Uterus (tissue), 4 donors: ENCODE results near the gene ASTN2. TPM values are rescaled to one million over a fixed set of nuclear protein-coding genes. Genes with fewer than 3 reads are reported as not detected.

ENCODE experiments used
- DNase-seq, 2 donors: peaks; one replicate each; pipeline ENCODE4 v3.0.0-alpha.2; 2019 to 2020
- H3K27ac ChIP-seq, 2 donors: fragments of 200-600 bp; sonication (generic); 1 replicate in 1 of 2; 2 replicates in 1 of 2; pipeline ENCODE4 v1.5.1; 2016 to 2018
- H3K27me3 ChIP-seq, 2 donors: fragments of 200-600 bp; sonication (generic); one replicate each; pipeline ENCODE4 v1.5.1; 2018 to 2019; ENCODE audit warnings: control low read depth in 1 of 2
- H3K36me3 ChIP-seq, 2 donors: fragments of 200-600 bp; sonication (generic); one replicate each; pipeline ENCODE4 v1.5.1; 2019; ENCODE audit warnings: control low read depth in 1 of 2
- H3K4me1 ChIP-seq, 2 donors: fragments of 200-600 bp; sonication (generic); one replicate each; pipeline ENCODE4 v1.5.1; 2018 to 2019; ENCODE audit warnings: control low read depth in 1 of 2
- H3K4me3 ChIP-seq, 2 donors: fragments of 200-600 bp; sonication (generic); 1 replicate in 1 of 2; 2 replicates in 1 of 2; pipeline ENCODE4 v1.5.1; 2018 to 2019; ENCODE audit warnings: mild to moderate bottlenecking in 1 of 2
- H3K9me3 ChIP-seq, 2 donors: fragments of 200-600 bp; sonication (generic); one replicate each; pipeline ENCODE4 v1.5.1; 2019; ENCODE audit warnings: control low read depth in 1 of 2
- POLR2A ChIP-seq, 2 donors: fragments of 450-650 bp; IDR thresholded peaks; one replicate each; pipeline ENCODE4 v1.6.1; 2016; ENCODE audit warnings: antibody characterized with exemption in 2 of 2, mild to moderate bottlenecking in 1 of 2, moderate library complexity in 1 of 2
- intact Hi-C: fragments of 100-400 bp; cut with DNase I; formaldehyde crosslinking; loops from one replicate; pipeline ENCODE4 v1.15.1; 2023; ENCODE audit warnings: low total_unique reads
- total RNA-seq, 4 donors: library from RNA; depleted of rRNA in 3 of 4; stranded (reverse); fragments of >200 nt in 3 of 4; gene quantifications; one replicate each; pipeline versions ENCODE4 v1.1.0 to v1.2.4, GENCODE V29; 2014 to 2023
- TF ChIP-seq, protein P1 (sequence below), 4 experiments: fragments of 200-600 bp in 2 of 4; fragments of 450-650 bp in 2 of 4; sonication (generic) in 2 of 4; IDR thresholded peaks; one replicate each; pipeline ENCODE4 v1.5.1; 2016 to 2019; ENCODE audit warnings: antibody characterized with exemption in 4 of 4, mild to moderate bottlenecking in 2 of 4, moderate library complexity in 1 of 4
- donor health status: DM: yes; HTN: yes; CAD: no.

Gene ASTN2
- total RNA-seq, 4 donors from 2014 or later = 1.8 to 8.6 (median 6.7) TPM

- intact Hi-C loops = no loop called here
- Histone ChIP-seq H3K4me3 (no peak overlapping the region), H3K4me1 (peaks cover 13% of the 10 kb centered on the region in 2 donors), H3K27ac (no peak overlapping the region), H3K36me3 (no peaks in the 10 kb centered on the region), H3K27me3 (no peaks in the 10 kb centered on the region), H3K9me3 (no peaks in the 10 kb centered on the region)
- no peak for DNase-seq
- no peak for TF ChIP-seq POLR2A (IDR thresholded peaks at IDR 0.05)
- TF ChIP-seq, protein P1, sequence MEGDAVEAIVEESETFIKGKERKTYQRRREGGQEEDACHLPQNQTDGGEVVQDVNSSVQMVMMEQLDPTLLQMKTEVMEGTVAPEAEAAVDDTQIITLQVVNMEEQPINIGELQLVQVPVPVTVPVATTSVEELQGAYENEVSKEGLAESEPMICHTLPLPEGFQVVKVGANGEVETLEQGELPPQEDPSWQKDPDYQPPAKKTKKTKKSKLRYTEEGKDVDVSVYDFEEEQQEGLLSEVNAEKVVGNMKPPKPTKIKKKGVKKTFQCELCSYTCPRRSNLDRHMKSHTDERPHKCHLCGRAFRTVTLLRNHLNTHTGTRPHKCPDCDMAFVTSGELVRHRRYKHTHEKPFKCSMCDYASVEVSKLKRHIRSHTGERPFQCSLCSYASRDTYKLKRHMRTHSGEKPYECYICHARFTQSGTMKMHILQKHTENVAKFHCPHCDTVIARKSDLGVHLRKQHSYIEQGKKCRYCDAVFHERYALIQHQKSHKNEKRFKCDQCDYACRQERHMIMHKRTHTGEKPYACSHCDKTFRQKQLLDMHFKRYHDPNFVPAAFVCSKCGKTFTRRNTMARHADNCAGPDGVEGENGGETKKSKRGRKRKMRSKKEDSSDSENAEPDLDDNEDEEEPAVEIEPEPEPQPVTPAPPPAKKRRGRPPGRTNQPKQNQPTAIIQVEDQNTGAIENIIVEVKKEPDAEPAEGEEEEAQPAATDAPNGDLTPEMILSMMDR (IDR thresholded peaks at IDR 0.05) = no peak
Measured at GRCh38 chr9:116689486-116690032, 725.3 kb downstream of the ASTN2 start.

GRCh38 chr9:116688806-116689485 is 725.9 kb downstream of the ASTN2 start:
- peaks cover 13% of the 10 kb centered on the region in 2 donors for H3K4me1 ChIP-seq
- no peaks in the 10 kb centered on the region for H3K36me3 ChIP-seq
- H3K9me3 ChIP-seq = no peaks in the 10 kb centered on the region
- no peak overlapping the region for H3K27ac ChIP-seq
- no peaks in the 10 kb centered on the region for H3K27me3 ChIP-seq
- no peak for DNase-seq
- no peak overlapping the region for H3K4me3 ChIP-seq
- intact Hi-C loops = no loop called here
- TF ChIP-seq, protein P1 (IDR thresholded peaks at IDR 0.05) = no peak
- no peak for TF ChIP-seq POLR2A (IDR thresholded peaks at IDR 0.05)

DNA sequence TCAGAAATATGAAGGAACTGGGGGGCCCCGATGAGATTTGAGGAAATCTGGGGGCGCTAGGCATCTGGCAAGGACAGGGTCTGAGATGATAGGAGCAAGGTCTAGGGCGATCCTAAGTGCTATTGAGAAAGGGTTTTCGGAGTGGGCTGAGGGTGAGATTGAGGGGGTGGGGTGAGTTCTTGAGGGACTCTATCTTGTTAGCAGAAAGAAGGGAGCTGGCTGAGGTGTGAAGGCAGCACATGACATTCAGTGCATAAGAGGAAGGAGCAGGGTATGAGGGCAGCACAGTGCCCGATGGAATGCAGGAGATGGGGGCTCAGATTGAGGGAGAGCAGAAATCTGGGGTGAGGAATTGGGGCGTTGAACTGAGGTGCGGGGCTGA is 727.1 kb downstream of the ASTN2 start:
- no peaks in the 10 kb centered on the region for H3K36me3 ChIP-seq
- intact Hi-C loops = no loop called here
- no peak for TF ChIP-seq POLR2A (IDR thresholded peaks at IDR 0.05)
- TF ChIP-seq, protein P1 (IDR thresholded peaks at IDR 0.05) = no peak
- DNase-seq = no peak
- H3K4me1 ChIP-seq = peaks cover 13% of the 10 kb centered on the region in 2 donors
- peak overlapping the region; percentile 76 to 79 for H3K27ac ChIP-seq
- H3K4me3 ChIP-seq = peak overlapping the region; percentile 92
- no peaks in the 10 kb centered on the region for H3K27me3 ChIP-seq
- H3K9me3 ChIP-seq = no peaks in the 10 kb centered on the region

DNA sequence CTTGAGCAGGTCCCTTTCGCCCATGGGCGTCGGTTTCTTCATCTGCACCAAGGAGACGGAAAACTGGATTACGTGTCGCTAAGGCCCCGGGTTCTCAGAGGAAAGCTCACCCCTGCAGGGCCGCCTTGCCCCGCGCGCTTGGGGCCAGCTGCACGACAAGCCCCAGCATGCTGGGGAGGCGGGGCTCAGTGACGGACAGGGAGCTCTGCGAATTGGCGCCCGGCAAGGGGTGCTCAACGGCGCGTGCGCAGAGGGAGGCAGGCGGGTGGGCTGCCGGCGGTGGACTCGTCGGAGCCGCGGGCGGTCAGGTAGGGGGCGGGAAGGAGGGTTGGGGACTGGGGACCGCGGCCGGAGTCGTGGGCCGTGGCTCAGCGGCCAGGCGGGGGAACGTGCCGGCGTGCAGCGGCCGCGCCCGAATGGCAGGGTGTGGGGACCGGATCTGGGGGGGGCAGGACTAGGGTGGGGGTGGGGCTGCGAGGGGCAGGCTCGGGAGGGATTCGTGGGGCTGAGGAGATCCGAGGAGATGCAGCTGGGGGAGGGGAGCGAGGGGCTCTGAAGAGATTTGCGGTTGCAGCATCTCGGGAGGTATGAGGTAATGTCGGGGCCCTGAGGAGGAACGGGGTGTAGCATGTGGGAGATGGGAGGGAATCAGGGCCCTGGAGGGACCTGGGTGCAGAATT is 727.6 kb downstream of the ASTN2 start, which contains the start of gene TRIM32:
TSS of gene TRIM32 (plus strand) at position 232 of the 680 bp plus-strand sequence. CDS start 10,438 bp downstream, outside the sequence.
- DNase-seq = peak; percentile 91 to 93
- Histone ChIP-seq H3K9me3 (no peaks in the 10 kb centered on the region), H3K4me3 (peak within 1 kb of the TSS; percentile 92), H3K27ac (peak within 1 kb of the TSS; percentile 76 to 79), H3K36me3 (no peaks in the 10 kb centered on the region), H3K27me3 (no peaks in the 10 kb centered on the region), H3K4me1 (peaks cover 13% of the 10 kb centered on the region in 2 donors)
- peak in 1 of 2 donors; percentile 44 for TF ChIP-seq POLR2A (IDR thresholded peaks at IDR 0.05)
- TF ChIP-seq, protein P1 (IDR thresholded peaks at IDR 0.05) = no peak
- intact Hi-C loops = no loop called here

- Histone ChIP-seq H3K4me3 (peak overlapping the region; percentile 92), H3K27me3 (no peaks in the 10 kb centered on the region), H3K27ac (peak overlapping the region; percentile 76 to 79), H3K4me1 (peaks cover 13% of the 10 kb centered on the region in 2 donors), H3K36me3 (no peaks in the 10 kb centered on the region), H3K9me3 (no peaks in the 10 kb centered on the region)
- intact Hi-C loops = no loop called here
- TF ChIP-seq POLR2A (IDR thresholded peaks at IDR 0.05) = no peak
- TF ChIP-seq, protein P1 (IDR thresholded peaks at IDR 0.05) = no peak
- DNase-seq = no peak
Measured at GRCh38 chr9:116686693-116687073, 728.2 kb downstream of the ASTN2 start.
